K562 (cell line): ENCODE results near the gene BCAS2. TPM values are rescaled to one million over a fixed set of nuclear protein-coding genes. Genes with fewer than 3 reads are reported as not detected.

Source experiments
- ATAC-seq: fragments of 200-7000 bp; cut with Tn5 transposase; 3 replicates; pipeline ENCODE4 v1.9.1; 2020; ENCODE audit warnings: moderate library complexity
- BruUV-seq: library from RNA; stranded (reverse); fragments of 400-500 nt; replicated peaks from 2 replicates; lab custom pipeline; 2021; lab: Mats Ljungman, UMichigan
- CTCF ChIA-PET: fragments of 300-600 bp; formaldehyde crosslinking; extraction: SDS; loops from one replicate; lab custom pipeline; 2021; ENCODE audit warnings: low intra/inter-chr PET ratio; lab: Yijun Ruan, JAX
- POLR2A ChIA-PET: fragments of 300-600, 350-650 bp; sonication (Branson Sonifier 250); formaldehyde crosslinking; extraction: SDS; loops from one replicate; lab custom pipeline; 2021; ENCODE audit warnings: antibody characterized with exemption, inconsistent platforms; lab: Yijun Ruan, JAX
- DNase-seq, 4 experiments: peaks; one replicate each; pipeline versions ENCODE4 v3.0.0 to v3.0.0-alpha.2; 2011 to 2018; ENCODE audit warnings: low spot score in 3 of 4, mixed read lengths in 3 of 4; ENCODE audit errors: extremely low read depth in 1 of 4
- FAIRE-seq: peaks from 2 replicates; lab custom pipeline; 2011; peaks lifted over from hg19 to GRCh38; lab: Jason Lieb, UNC
- H2AFZ ChIP-seq: 2 replicates; pipeline ENCODE4 v1.6.0; 2011; ENCODE audit warnings: low read depth, low read length, control low read depth, inconsistent platforms
- H3K27ac ChIP-seq: fragments of 200-600 bp; 3 replicates; pipeline ENCODE4 v1.8.0; 2011; ENCODE audit warnings: low read depth, mild to moderate bottlenecking, control low read depth, inconsistent platforms, low read length, moderate library complexity, mixed read lengths; ENCODE audit errors: extremely low read depth
- H3K27me3 ChIP-seq, 2 experiments: fragments of 300-600 bp in 1 of 2; 2 replicates in 1 of 2; 3 replicates in 1 of 2; pipeline versions ENCODE4 v1.6.0 to v1.8.0; 2011; ENCODE audit warnings: inconsistent platforms in 2 of 2, low read length in 2 of 2, mild to moderate bottlenecking in 1 of 2, mixed read lengths in 1 of 2, moderate library complexity in 1 of 2; ENCODE audit not compliant: control insufficient read depth in 2 of 2, insufficient read depth in 2 of 2
- H3K36me3 ChIP-seq: fragments of 300-600 bp; 3 replicates; pipeline ENCODE4 v1.8.0; 2011; ENCODE audit warnings: mild to moderate bottlenecking, low read length, inconsistent platforms; ENCODE audit not compliant: control insufficient read depth, insufficient read depth
- H3K4me1 ChIP-seq, 2 experiments: fragments of 200-600 bp in 1 of 2; replicated peaks in 1 of 2; 2 replicates in 1 of 2; 3 replicates in 1 of 2; pipeline versions ENCODE4 v1.5.1 to v1.8.0; 2011; ENCODE audit warnings: inconsistent platforms in 2 of 2, low read length in 2 of 2, mild to moderate bottlenecking in 1 of 2, mixed read lengths in 1 of 2, moderate library complexity in 1 of 2; ENCODE audit not compliant: control insufficient read depth in 2 of 2, insufficient read depth in 2 of 2
- H3K4me2 ChIP-seq: 2 replicates; pipeline ENCODE4 v1.6.1; 2011; ENCODE audit warnings: low read length, control low read depth, inconsistent platforms, mixed read lengths; ENCODE audit not compliant: insufficient read depth
- H3K4me3 ChIP-seq: fragments of 200-600 bp; sonication (generic), shearing (Covaris generic); 2 replicates; pipeline ENCODE4 v1.5.1; 2016; ENCODE audit warnings: control low read depth, inconsistent platforms
- H3K79me2 ChIP-seq: fragments of 200-600 bp; 3 replicates; pipeline ENCODE4 v1.8.0; 2011; ENCODE audit warnings: low read length, inconsistent platforms; ENCODE audit not compliant: control insufficient read depth, insufficient read depth
- H3K9ac ChIP-seq, 2 experiments: 2 replicates each; pipeline versions ENCODE4 v1.6.0 to v1.6.1; 2011; ENCODE audit warnings: low read depth in 2 of 2, low read length in 2 of 2, control low read depth in 1 of 2, inconsistent platforms in 1 of 2, mild to moderate bottlenecking in 1 of 2, mixed read lengths in 1 of 2; ENCODE audit not compliant: insufficient read depth in 1 of 2
- H3K9me1 ChIP-seq: one replicate; pipeline ENCODE4 v1.6.0; 2011; ENCODE audit warnings: inconsistent platforms, mild to moderate bottlenecking, low read length, moderate library complexity; ENCODE audit not compliant: control insufficient read depth, insufficient read depth
- H3K9me3 ChIP-seq: replicated peaks from 2 replicates; pipeline ENCODE4 v1.5.1; 2011; ENCODE audit warnings: low read depth, low read length, inconsistent platforms; ENCODE audit not compliant: control insufficient read depth, insufficient read depth
- H4K20me1 ChIP-seq: replicated peaks from 2 replicates; pipeline ENCODE4 v1.6.1; 2011; ENCODE audit warnings: low read length, inconsistent platforms, mixed read lengths; ENCODE audit not compliant: control insufficient read depth, insufficient read depth
- CEBPB ChIP-seq: fragments of 450-650 bp; IDR thresholded peaks from 2 replicates; pipeline ENCODE4 v1.6.1; 2016; ENCODE audit warnings: missing genetic modification characterization, missing compliant biosample characterization
- CGGBP1 ChIP-seq: fragments of 250-450 bp; sonication (Bioruptor Pico); IDR thresholded peaks from 2 replicates; pipeline ENCODE4 v1.9.0; 2021; ENCODE audit warnings: mild to moderate bottlenecking
- ETV5 ChIP-seq: sonication (generic); formaldehyde crosslinking; IDR thresholded peaks from 2 replicates; pipeline ENCODE4 v1.4.0; 2020; ENCODE audit warnings: low read depth, mild to moderate bottlenecking, missing genetic modification reagents
- FOXO4 ChIP-seq: fragments of 450-650 bp; formaldehyde crosslinking; IDR thresholded peaks from 2 replicates; pipeline ENCODE4 v1.4.0; 2020; ENCODE audit warnings: mild to moderate bottlenecking, moderate library complexity
- NKRF ChIP-seq: fragments of 450-650 bp; IDR thresholded peaks from 2 replicates; pipeline ENCODE4 v1.6.1; 2016; ENCODE audit warnings: borderline replicate concordance
- SMC3 ChIP-seq: conservative IDR thresholded peaks from 2 replicates; pipeline ENCODE4 v1.6.1; 2011; ENCODE audit warnings: low read depth, low read length, improper control_type of control experiment; ENCODE audit not compliant: insufficient read depth
- WGBS: fragments of 100-300 bp; shearing (Covaris generic); methylation state at CpG from one replicate; pipeline ENCODE4 v1.1.6; 2016; ENCODE audit warnings: low coverage, mixed read lengths; ENCODE audit not compliant: insufficient coverage; ENCODE audit errors: missing lambda C conversion rate; 5-methylcytosine and 5-hydroxymethylcytosine counted together
- in situ Hi-C: fragments of 300-500 bp; cut with MboI; formaldehyde crosslinking; loops from 4 replicates; pipeline ENCODE4 v1.15.0; 2018; ENCODE audit warnings: inconsistent platforms, mixed read lengths
- intact Hi-C: fragments of 100-400 bp; cut with micrococcal nuclease; formaldehyde crosslinking; loops from 2 replicates; pipeline ENCODE4 v1.14.2; 2022
- polyA plus RNA-seq, 8 experiments: library from polyadenylated mRNA; depleted of rRNA in 4 of 8; stranded (reverse) in 5 of 8; unstranded in 3 of 8; fragments of >200 nt; fragmentation: Nextera tagmentation in 2 of 8; fragmentation: Illumina TruSeq in 1 of 8; extraction: Ambion mirVana in 2 of 8; extraction: Trizol in 1 of 8; gene quantifications; 2 replicates each; pipeline versions ENCODE4 v1.2.1 to v1.2.3, GENCODE V29; 2011 to 2014; ENCODE audit warnings: inconsistent platforms in 1 of 8, missing spikeins in 1 of 8
- total RNA-seq, 7 experiments: library from RNA; depleted of rRNA in 6 of 7; stranded (reverse); fragments of >200 nt in 6 of 7; fragmentation: Illumina TruSeq in 2 of 7; extraction: Trizol in 2 of 7; gene quantifications; 2 replicates each; pipeline versions ENCODE4 v1.2.1 to v1.2.3, GENCODE V29; 2011 to 2021; ENCODE audit warnings: low replicate concordance in 1 of 7

The BCAS2 gene
- total and polyA plus RNA-seq, 9 of the 15 experiments (the other 6 are each of a cell fraction or from before 2014, with no cell fraction given): 59.3 to 183 (median 81.1) TPM

- in situ Hi-C loops (no loop called here), intact Hi-C loops (no loop called here)
- no peak overlapping the region for H3K4me3 ChIP-seq
- no TSS peak for BruUV-seq
- no peak overlapping the region for H3K27ac ChIP-seq
- WGBS: 5% methylated on average over 3 of the region's 3 CpGs
- FAIRE-seq (no peak), DNase-seq (no peak), ATAC-seq (no peak)
- no peaks in the 10 kb centered on the region for H3K9me1 ChIP-seq
- no peaks in the 10 kb centered on the region for H4K20me1 ChIP-seq
- H3K36me3 ChIP-seq: no peaks in the 10 kb centered on the region
- POLR2A ChIA-PET: no interaction called here
- no peaks in the 10 kb centered on the region for H3K4me1 ChIP-seq
- H2AFZ ChIP-seq: no peak overlapping the region
- TF ChIP-seq SMC3 (no peak), ETV5 (CRISPR knock-in tag) (no peak), CGGBP1 (CRISPR knock-in tag) (no peak), FOXO4 (CRISPR knock-in tag) (no peak), CEBPB (tag) (peak; percentile 32; the same call in 1 of the 2 replicates), NKRF (no peak)
- TF ChIP-seq, all 486 proteins: peak for 1
- no peak overlapping the region for H3K4me2 ChIP-seq
- no peaks in the 10 kb centered on the region for H3K79me2 ChIP-seq
- CTCF ChIA-PET: no interaction called here
- H3K27me3 ChIP-seq: peaks cover 8 to 11% of the 10 kb centered on the region in 2 experiments; a peak in 3 of 5 replicates
- no peaks in the 10 kb centered on the region for H3K9me3 ChIP-seq
- H3K9ac ChIP-seq: no peak overlapping the region
Observed at GRCh38 chr1:114589122-114589521, 7.7 kb upstream of the BCAS2 start.
